Mesendoderm (in vitro differentiated cells): ENCODE results near the gene CD247.

Experiments
- DNase-seq: peaks from one replicate; pipeline ENCODE4 v3.0.0; 2013
- H2AK5ac ChIP-seq: 2 replicates; pipeline ENCODE4 v1.6.1; 2013; ENCODE audit warnings: low read length, inconsistent platforms
- H2BK120ac ChIP-seq: 2 replicates; pipeline ENCODE4 v1.6.1; 2013; ENCODE audit warnings: low read depth, mild to moderate bottlenecking, low read length, moderate library complexity, mixed read lengths
- H2BK15ac ChIP-seq: replicated peaks from 2 replicates; pipeline ENCODE4 v1.6.1; 2013; ENCODE audit warnings: low read depth, mild to moderate bottlenecking, moderate library complexity
- H2BK5ac ChIP-seq: 2 replicates; pipeline ENCODE4 v1.6.1; 2013; ENCODE audit warnings: low read length, inconsistent platforms
- H3K18ac ChIP-seq: 2 replicates; pipeline ENCODE4 v1.6.1; 2013; ENCODE audit warnings: mild to moderate bottlenecking, low read length, mixed read lengths
- H3K23ac ChIP-seq: one replicate; pipeline ENCODE4 v1.6.1; 2013; ENCODE audit warnings: low read length
- H3K27ac ChIP-seq: 2 replicates; pipeline ENCODE4 v1.5.1; 2013; ENCODE audit warnings: low read depth, mild to moderate bottlenecking, inconsistent platforms, low read length, moderate library complexity
- H3K27me3 ChIP-seq: 2 replicates; pipeline ENCODE4 v1.6.1; 2013; ENCODE audit warnings: low read length, control low read depth, mild to moderate bottlenecking, inconsistent platforms; ENCODE audit not compliant: insufficient read depth, poor library complexity
- H3K36me3 ChIP-seq: 2 replicates; pipeline ENCODE4 v1.6.1; 2013; ENCODE audit warnings: low read length, inconsistent platforms; ENCODE audit not compliant: control insufficient read depth, insufficient read depth
- H3K4ac ChIP-seq: one replicate; pipeline ENCODE4 v1.6.1; 2013; ENCODE audit warnings: low read depth, mild to moderate bottlenecking, low read length, moderate library complexity
- H3K4me1 ChIP-seq: 2 replicates; pipeline ENCODE4 v1.6.1; 2013; ENCODE audit warnings: low read depth, low read length, inconsistent platforms; ENCODE audit not compliant: control insufficient read depth
- H3K4me2 ChIP-seq: 2 replicates; pipeline ENCODE4 v1.6.1; 2013; ENCODE audit warnings: low read length
- H3K4me3 ChIP-seq: 2 replicates; pipeline ENCODE4 v1.5.1; 2013; ENCODE audit warnings: mild to moderate bottlenecking, low read length
- H3K56ac ChIP-seq: one replicate; pipeline ENCODE4 v1.6.1; 2013; ENCODE audit warnings: low read length
- H3K79me1 ChIP-seq: 2 replicates; pipeline ENCODE4 v1.6.1; 2013; ENCODE audit warnings: low read length, inconsistent platforms
- H3K79me2 ChIP-seq: 2 replicates; pipeline ENCODE4 v1.6.1; 2013; ENCODE audit warnings: mild to moderate bottlenecking, low read length; ENCODE audit not compliant: control insufficient read depth, insufficient read depth
- H3K9ac ChIP-seq: 2 replicates; pipeline ENCODE4 v1.6.1; 2013; ENCODE audit warnings: low read length, inconsistent platforms
- H4K5ac ChIP-seq: one replicate; pipeline ENCODE4 v1.6.1; 2013; ENCODE audit warnings: low read length
- H4K8ac ChIP-seq: one replicate; pipeline ENCODE4 v1.6.1; 2013; ENCODE audit warnings: low read depth, mild to moderate bottlenecking, control low read depth, low read length, moderate library complexity
- WGBS: extraction: QIAGEN DNeasy Blood & Tissue Kit; methylation state at CpG from one replicate; pipeline ENCODE4 v1.1.7; 2013; ENCODE audit warnings: low lambda C conversion rate, missing lambda C conversion rate; ENCODE audit not compliant: insufficient coverage; ENCODE audit errors: extremely low coverage; 5-methylcytosine and 5-hydroxymethylcytosine counted together

Gene CD247

GRCh38 chr1:167514288-167514687 is 4.0 kb downstream of the CD247 start:
- no peak overlapping the region for H4K8ac ChIP-seq

GRCh38 chr1:167512046-167512654 is 6.2 kb downstream of the CD247 start:
- no peak overlapping the region for H2BK15ac ChIP-seq
- no peak overlapping the region for H4K8ac ChIP-seq
- no peak overlapping the region for H3K18ac ChIP-seq
- DNase-seq = no peak
- no peaks in the 10 kb centered on the region for H3K27me3 ChIP-seq
- no peak overlapping the region for H3K27ac ChIP-seq
- no peak overlapping the region for H3K4ac ChIP-seq
- H4K5ac ChIP-seq = no peak overlapping the region
- H2BK5ac ChIP-seq = no peak overlapping the region
- H3K9ac ChIP-seq = no peak overlapping the region
- no peaks in the 10 kb centered on the region for H3K4me1 ChIP-seq
- H3K36me3 ChIP-seq = no peaks in the 10 kb centered on the region
- no peak overlapping the region for H3K4me3 ChIP-seq
- H2AK5ac ChIP-seq = no peak overlapping the region
- H2BK120ac ChIP-seq = no peak overlapping the region
- H3K79me1 ChIP-seq = no peaks in the 10 kb centered on the region
- no peak overlapping the region for H3K23ac ChIP-seq
- H3K56ac ChIP-seq = no peak overlapping the region
- no CpG with 5 or more reads among the region's 7 CpGs for WGBS
- H3K4me2 ChIP-seq = no peak overlapping the region
- no peaks in the 10 kb centered on the region for H3K79me2 ChIP-seq

More at GRCh38 chr1:167514288-167514687, 4.0 kb downstream of the CD247 start:
- Histone ChIP-seq H3K27me3 (no peaks in the 10 kb centered on the region), H2BK15ac (no peak overlapping the region), H4K5ac (no peak overlapping the region), H2AK5ac (no peak overlapping the region), H3K79me2 (no peaks in the 10 kb centered on the region), H3K79me1 (no peaks in the 10 kb centered on the region), H3K4ac (no peak overlapping the region), H3K23ac (no peak overlapping the region), H3K4me3 (no peak overlapping the region), H3K56ac (no peak overlapping the region), H3K18ac (no peak overlapping the region), H3K36me3 (no peaks in the 10 kb centered on the region), H2BK5ac (no peak overlapping the region), H3K9ac (no peak overlapping the region), H3K4me2 (no peak overlapping the region), H3K27ac (no peak overlapping the region), H3K4me1 (no peaks in the 10 kb centered on the region), H2BK120ac (no peak overlapping the region)
- WGBS = no CpG with 5 or more reads among the region's 9 CpGs
- no peak for DNase-seq

GRCh38 chr1:167511374-167511986 is 6.8 kb downstream of the CD247 start:
- Histone ChIP-seq H2BK5ac (no peak overlapping the region), H2BK120ac (no peak overlapping the region), H4K8ac (no peak overlapping the region), H2BK15ac (no peak overlapping the region), H3K79me1 (no peaks in the 10 kb centered on the region), H3K4me2 (no peak overlapping the region), H3K4me1 (no peaks in the 10 kb centered on the region), H4K5ac (no peak overlapping the region), H3K79me2 (no peaks in the 10 kb centered on the region), H3K36me3 (no peaks in the 10 kb centered on the region), H3K23ac (no peak overlapping the region), H3K27me3 (no peaks in the 10 kb centered on the region), H3K18ac (no peak overlapping the region), H3K9ac (no peak overlapping the region), H3K27ac (no peak overlapping the region), H2AK5ac (no peak overlapping the region), H3K4me3 (no peak overlapping the region), H3K56ac (no peak overlapping the region), H3K4ac (no peak overlapping the region)
- DNase-seq = no peak
- no CpG with 5 or more reads among the region's 11 CpGs for WGBS

GRCh38 chr1:167510881-167511280 is 7.4 kb downstream of the CD247 start:
- Histone ChIP-seq H3K23ac (no peak overlapping the region), H2BK15ac (no peak overlapping the region), H3K18ac (no peak overlapping the region), H3K4me3 (no peak overlapping the region), H2AK5ac (no peak overlapping the region), H4K5ac (no peak overlapping the region), H3K56ac (no peak overlapping the region), H2BK5ac (no peak overlapping the region), H3K79me2 (no peaks in the 10 kb centered on the region), H3K9ac (no peak overlapping the region), H3K4ac (no peak overlapping the region), H3K27me3 (no peaks in the 10 kb centered on the region), H3K4me1 (no peaks in the 10 kb centered on the region), H4K8ac (no peak overlapping the region), H3K4me2 (no peak overlapping the region), H2BK120ac (no peak overlapping the region), H3K36me3 (no peaks in the 10 kb centered on the region), H3K79me1 (no peaks in the 10 kb centered on the region), H3K27ac (no peak overlapping the region)
- no CpG with 5 or more reads among the region's 4 CpGs for WGBS
- no peak for DNase-seq

GRCh38 chr1:167510244-167510643 is 8.1 kb downstream of the CD247 start:
- H4K8ac ChIP-seq = no peak overlapping the region
- H3K27ac ChIP-seq = no peak overlapping the region
- H3K79me2 ChIP-seq = no peaks in the 10 kb centered on the region
- H2BK5ac ChIP-seq = no peak overlapping the region
- no peaks in the 10 kb centered on the region for H3K79me1 ChIP-seq
- H3K4me2 ChIP-seq = no peak overlapping the region
- H2BK15ac ChIP-seq = no peak overlapping the region
- H3K9ac ChIP-seq = no peak overlapping the region
- H3K23ac ChIP-seq = no peak overlapping the region
- H3K18ac ChIP-seq = no peak overlapping the region
- no peaks in the 10 kb centered on the region for H3K27me3 ChIP-seq
- H2BK120ac ChIP-seq = no peak overlapping the region
- no peak overlapping the region for H4K5ac ChIP-seq
- no peak overlapping the region for H3K4ac ChIP-seq
- H3K4me1 ChIP-seq = no peaks in the 10 kb centered on the region
- no peak overlapping the region for H3K56ac ChIP-seq
- no peak for DNase-seq
- H2AK5ac ChIP-seq = no peak overlapping the region
- WGBS = no CpG with 5 or more reads among the region's 3 CpGs
- H3K36me3 ChIP-seq = no peaks in the 10 kb centered on the region
- H3K4me3 ChIP-seq = no peak overlapping the region

GRCh38 chr1:167509587-167509986 is 8.7 kb downstream of the CD247 start:
- Histone ChIP-seq H3K79me1 (no peaks in the 10 kb centered on the region), H2BK120ac (no peak overlapping the region), H3K4me1 (no peaks in the 10 kb centered on the region), H3K27ac (no peak overlapping the region), H3K27me3 (no peaks in the 10 kb centered on the region), H2BK15ac (no peak overlapping the region), H3K4me2 (no peak overlapping the region), H2AK5ac (no peak overlapping the region), H3K36me3 (no peaks in the 10 kb centered on the region), H4K8ac (no peak overlapping the region), H3K18ac (no peak overlapping the region), H3K9ac (no peak overlapping the region), H3K4me3 (no peak overlapping the region), H3K56ac (no peak overlapping the region), H3K23ac (no peak overlapping the region), H3K79me2 (no peaks in the 10 kb centered on the region), H3K4ac (no peak overlapping the region), H4K5ac (no peak overlapping the region), H2BK5ac (no peak overlapping the region)
- no peak for DNase-seq
- WGBS = no CpG with 5 or more reads among the region's 8 CpGs
